Head of caudate nucleus (tissue), 42 donors: ENCODE results near the gene NGDN.
"Not testable (repeated sequence)": the region's sequence is repeated elsewhere in the genome, so short reads cannot be mapped to it uniquely, and the experiment has no call there.

Source experiments
- DNase-seq, 42 donors: peaks; one replicate each; pipeline versions ENCODE4 v3.0.0 to v3.0.0-alpha.2; 2020 to 2021; ENCODE audit warnings: mixed read lengths in 7 of 42
- intact Hi-C: fragments of 100-400 bp; cut with DNase I; formaldehyde crosslinking; loops from one replicate; pipeline ENCODE4 v1.15.0; 2022

Gene NGDN

GRCh38 chr14:23437133-23438100 lies 32.1 kb upstream of the NGDN start:
- intact Hi-C loops, result no loop called here
- peak in 4 of 42 donors; percentile 14 to 94 (median 37) for DNase-seq

GRCh38 chr14:23438101-23438971 lies 31.2 kb upstream of the NGDN start:
- intact Hi-C loops, result no loop called here
- peak in 7 of 42 donors; percentile 10 to 51 (median 27) for DNase-seq

- DNase-seq, result peak in 3 of 42 donors; percentile 11 to 32 (median 31)
- intact Hi-C loops, result no loop called here
Observed at GRCh38 chr14:23439107-23439835, 30.2 kb upstream of the NGDN start.

- DNase-seq, result no peak
- intact Hi-C loops, result loop anchor here (10.0 kb wide), 1 partner anchor 96 kb away; no protein-coding TSS in a partner anchor
Observed at GRCh38 chr14:23441076-23441475, 28.4 kb upstream of the NGDN start.

GRCh38 chr14:23442721-23443356 lies 26.7 kb upstream of the NGDN start:
- intact Hi-C loops, result loop anchor here (10.0 kb wide), 1 partner anchor 98 kb away; no protein-coding TSS in a partner anchor
- DNase-seq, result peak in 2 of 42 donors; percentile 41 to 47

GRCh38 chr14:23443411-23443812 lies 26.1 kb upstream of the NGDN start:
- intact Hi-C loops, result loop anchor here (10.0 kb wide), 1 partner anchor 99 kb away; no protein-coding TSS in a partner anchor
- DNase-seq, result peak in 1 of 42 donors; percentile 27

- DNase-seq, result peak in 1 of 42 donors; percentile 21
- intact Hi-C loops, result loop anchor here (10.0 kb wide), 1 partner anchor 99 kb away; no protein-coding TSS in a partner anchor
Observed at GRCh38 chr14:23443881-23444280, 25.6 kb upstream of the NGDN start.

GRCh38 chr14:23444314-23444713 lies 25.2 kb upstream of the NGDN start:
- intact Hi-C loops, result loop anchor here (10.0 kb wide), 1 partner anchor 100 kb away; no protein-coding TSS in a partner anchor
- DNase-seq, result peak in 1 of 42 donors; percentile 13

GRCh38 chr14:23445773-23446172 lies 23.7 kb upstream of the NGDN start:
- DNase-seq, result peak in 1 of 42 donors; percentile 31
- intact Hi-C loops, result loop anchor here (10.0 kb wide), 1 partner anchor 101 kb away; no protein-coding TSS in a partner anchor

- peak in 31 of 42 donors; percentile 14 to 76 (median 49) for DNase-seq
- intact Hi-C loops, result loop anchor here (10.0 kb wide), 1 partner anchor 102 kb away; no protein-coding TSS in a partner anchor
Observed at GRCh38 chr14:23446291-23446851, 23.1 kb upstream of the NGDN start.

- intact Hi-C loops, result loop anchor here (10.0 kb wide), 1 partner anchor 103 kb away; no protein-coding TSS in a partner anchor
- DNase-seq, result peak in 1 of 42 donors; percentile 22
Observed at GRCh38 chr14:23447361-23448350, 21.8 kb upstream of the NGDN start.

GRCh38 chr14:23449314-23449713 lies 20.2 kb upstream of the NGDN start:
- intact Hi-C loops, result loop anchor here (10.0 kb wide), 1 partner anchor 105 kb away; no protein-coding TSS in a partner anchor
- no peak for DNase-seq

GRCh38 chr14:23450379-23450778 lies 19.1 kb upstream of the NGDN start:
- no peak for DNase-seq
- intact Hi-C loops, result no loop called here

- DNase-seq, result no peak
- intact Hi-C loops, result no loop called here
Observed at GRCh38 chr14:23452237-23452636, 17.3 kb upstream of the NGDN start.

GRCh38 chr14:23454445-23454856 lies 15.1 kb upstream of the NGDN start:
- intact Hi-C loops, result no loop called here
- DNase-seq, result no peak

- DNase-seq, intact Hi-C loops: not testable (repeated sequence)
Observed at GRCh38 chr14:23456883-23457586, 12.5 kb upstream of the NGDN start.
